Measurements from ENCODE around the gene DEFB127. TPM values are rescaled to one million over a fixed set of nuclear protein-coding genes. Genes with fewer than 3 reads are reported as not detected.

DEFB127 gene
- total and polyA plus RNA-seq, 10 of the 15 experiments (the other 5 are each of a cell fraction or from before 2014, with no cell fraction given), result not detected

- Histone ChIP-seq H3K36me3 (ENCODE audit: control insufficient read depth in 2 of 2, insufficient read depth in 2 of 2, low read length in 1 of 2) (no peaks in the 10 kb centered on the region), H3K9me3 (replicated peaks; ENCODE audit: control insufficient read depth, insufficient read depth, low read length) (no peaks in the 10 kb centered on the region), H3K4me2 (ENCODE audit: control insufficient read depth, insufficient read depth) (no peak overlapping the region), H3K9ac (ENCODE audit: control insufficient read depth, insufficient read depth, low read length) (no peak overlapping the region), H3K79me2 (ENCODE audit: control insufficient read depth, insufficient read depth, low read length) (no peaks in the 10 kb centered on the region), H3K27ac (ENCODE audit: control insufficient read depth, insufficient read depth) (no peak overlapping the region), H2AFZ (ENCODE audit: control insufficient read depth, low read depth, low read length) (no peak overlapping the region), H3K27me3 (replicated peaks in 1 of 2; ENCODE audit: control insufficient read depth in 2 of 2, insufficient read depth in 2 of 2, low read length in 1 of 2) (no peaks in the 10 kb centered on the region; a peak in 1 of 4 replicates), H3K4me1 (ENCODE audit: control insufficient read depth, insufficient read depth, low read length) (no peaks in the 10 kb centered on the region), H4K20me1 (ENCODE audit: control insufficient read depth, insufficient read depth) (no peaks in the 10 kb centered on the region), H3K4me3 (no peak overlapping the region)
- DNase-seq (ENCODE audit: low read depth, low spot score), result no peak
- intact Hi-C loops (cut with micrococcal nuclease; ENCODE audit: unreplicated experiment) (no loop called here), in situ Hi-C loops (cut with MboI) (no loop called here)
- ChIA-PET SMC1A (ENCODE audit: uncharacterized antibody, unreplicated experiment) (interaction anchor here (1.0 kb wide), 1 partner anchor 16 kb away, joined by 3 read pairs; no protein-coding TSS in a partner anchor), CTCF (interaction anchor here (1.3 kb wide), 1 partner anchor 98 kb away, joined by 3 read pairs; no protein-coding TSS in a partner anchor), POLR2A (no interaction called here), RAD21 (ENCODE audit: unreplicated experiment) (no interaction called here)
- no peak for TF ChIP-seq POLR2AphosphoS5 (IDR thresholded peaks at IDR 0.05; ENCODE audit: low read length)
- no peak for TF ChIP-seq SMC3 (IDR thresholded peaks at IDR 0.05; ENCODE audit: borderline replicate concordance, low read length)
- no peak for TF ChIP-seq LARP7 (IDR thresholded peaks at IDR 0.05)
- TF ChIP-seq, protein P1, sequence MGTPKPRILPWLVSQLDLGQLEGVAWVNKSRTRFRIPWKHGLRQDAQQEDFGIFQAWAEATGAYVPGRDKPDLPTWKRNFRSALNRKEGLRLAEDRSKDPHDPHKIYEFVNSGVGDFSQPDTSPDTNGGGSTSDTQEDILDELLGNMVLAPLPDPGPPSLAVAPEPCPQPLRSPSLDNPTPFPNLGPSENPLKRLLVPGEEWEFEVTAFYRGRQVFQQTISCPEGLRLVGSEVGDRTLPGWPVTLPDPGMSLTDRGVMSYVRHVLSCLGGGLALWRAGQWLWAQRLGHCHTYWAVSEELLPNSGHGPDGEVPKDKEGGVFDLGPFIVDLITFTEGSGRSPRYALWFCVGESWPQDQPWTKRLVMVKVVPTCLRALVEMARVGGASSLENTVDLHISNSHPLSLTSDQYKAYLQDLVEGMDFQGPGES (IDR thresholded peaks at IDR 0.05), result no peak
- TF ChIP-seq STAT3 (IDR thresholded peaks at IDR 0.05; ENCODE audit: low read depth, low read length), result no peak
- TF ChIP-seq, protein P2, sequence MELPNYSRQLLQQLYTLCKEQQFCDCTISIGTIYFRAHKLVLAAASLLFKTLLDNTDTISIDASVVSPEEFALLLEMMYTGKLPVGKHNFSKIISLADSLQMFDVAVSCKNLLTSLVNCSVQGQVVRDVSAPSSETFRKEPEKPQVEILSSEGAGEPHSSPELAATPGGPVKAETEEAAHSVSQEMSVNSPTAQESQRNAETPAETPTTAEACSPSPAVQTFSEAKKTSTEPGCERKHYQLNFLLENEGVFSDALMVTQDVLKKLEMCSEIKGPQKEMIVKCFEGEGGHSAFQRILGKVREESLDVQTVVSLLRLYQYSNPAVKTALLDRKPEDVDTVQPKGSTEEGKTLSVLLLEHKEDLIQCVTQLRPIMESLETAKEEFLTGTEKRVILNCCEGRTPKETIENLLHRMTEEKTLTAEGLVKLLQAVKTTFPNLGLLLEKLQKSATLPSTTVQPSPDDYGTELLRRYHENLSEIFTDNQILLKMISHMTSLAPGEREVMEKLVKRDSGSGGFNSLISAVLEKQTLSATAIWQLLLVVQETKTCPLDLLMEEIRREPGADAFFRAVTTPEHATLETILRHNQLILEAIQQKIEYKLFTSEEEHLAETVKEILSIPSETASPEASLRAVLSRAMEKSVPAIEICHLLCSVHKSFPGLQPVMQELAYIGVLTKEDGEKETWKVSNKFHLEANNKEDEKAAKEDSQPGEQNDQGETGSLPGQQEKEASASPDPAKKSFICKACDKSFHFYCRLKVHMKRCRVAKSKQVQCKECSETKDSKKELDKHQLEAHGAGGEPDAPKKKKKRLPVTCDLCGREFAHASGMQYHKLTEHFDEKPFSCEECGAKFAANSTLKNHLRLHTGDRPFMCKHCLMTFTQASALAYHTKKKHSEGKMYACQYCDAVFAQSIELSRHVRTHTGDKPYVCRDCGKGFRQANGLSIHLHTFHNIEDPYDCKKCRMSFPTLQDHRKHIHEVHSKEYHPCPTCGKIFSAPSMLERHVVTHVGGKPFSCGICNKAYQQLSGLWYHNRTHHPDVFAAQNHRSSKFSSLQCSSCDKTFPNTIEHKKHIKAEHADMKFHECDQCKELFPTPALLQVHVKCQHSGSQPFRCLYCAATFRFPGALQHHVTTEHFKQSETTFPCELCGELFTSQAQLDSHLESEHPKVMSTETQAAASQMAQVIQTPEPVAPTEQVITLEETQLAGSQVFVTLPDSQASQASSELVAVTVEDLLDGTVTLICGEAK (IDR thresholded peaks at IDR 0.05; ENCODE audit: borderline replicate concordance), result no peak
- no peak for TF ChIP-seq NFYB (IDR thresholded peaks at IDR 0.05; ENCODE audit: insufficient read depth, low read depth, low read length)
- no peak for TF ChIP-seq BCL11A (IDR thresholded peaks at IDR 0.05; ENCODE audit: low read depth, low read length)
- no peak for TF ChIP-seq CEBPB (IDR thresholded peaks at IDR 0.05; ENCODE audit: borderline replicate concordance in 1 of 2, low read depth in 2 of 2, low read length in 2 of 2)
- TF ChIP-seq USF1 (IDR thresholded peaks at IDR 0.05; ENCODE audit: borderline replicate concordance, extremely low read length, insufficient read depth, low read depth, low read length), result no peak
- no peak for ATAC-seq
- no peak for FAIRE-seq
- 0% methylated on average over 2 of the region's 2 CpGs for WGBS (ENCODE audit: insufficient coverage, insufficient replicate concordance, low lambda C conversion rate, missing lambda C conversion rate)
- BruUV-seq (replicated peaks), result no TSS peak
Observed at GRCh38 chr20:168876-169275, 11.6 kb downstream of the DEFB127 start.
